ENCODE data around the gene HTR6.

Gene HTR6

DNA sequence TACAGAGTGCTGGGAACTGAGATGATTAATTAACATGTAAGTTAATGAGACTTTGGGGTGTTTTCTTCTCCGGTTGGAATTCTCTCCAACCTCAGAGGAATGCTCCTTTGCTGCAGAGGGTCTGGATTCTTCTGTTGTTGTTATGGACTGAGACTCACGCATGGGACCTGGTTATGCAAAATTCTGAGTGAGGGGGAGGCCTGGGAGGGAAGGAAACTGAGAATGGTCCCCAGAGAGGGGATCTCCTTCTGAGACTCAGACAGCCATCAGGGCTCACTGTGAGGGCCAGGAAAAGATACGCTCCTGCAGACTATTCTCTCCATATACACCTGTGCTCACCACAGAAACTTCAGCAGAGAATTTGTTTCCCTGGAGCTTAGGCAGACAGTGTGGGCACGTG lies 56.3 kb downstream of the HTR6 start:
- DNase-seq (ENCODE audit: low spot score) = no peak

DNA sequence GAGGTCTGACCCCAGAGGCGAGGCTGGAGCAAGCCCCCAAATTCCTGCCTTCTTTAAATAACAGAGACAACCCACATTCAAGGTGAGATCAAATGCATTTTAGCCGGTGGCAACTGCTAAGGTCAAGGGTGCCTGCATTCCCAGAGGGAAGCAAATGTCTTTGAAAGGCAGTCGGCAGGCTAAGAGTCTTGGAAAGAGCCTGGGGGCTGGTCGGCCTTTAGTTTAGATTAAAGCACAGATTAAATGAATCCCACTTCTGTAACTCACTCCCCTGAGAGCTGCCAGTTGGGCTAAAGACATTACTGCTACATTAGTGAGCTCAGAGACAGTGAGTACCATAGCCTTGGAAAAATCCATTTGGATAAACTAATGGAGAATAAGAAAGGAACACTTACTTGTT lies 59.2 kb downstream of the HTR6 start:
- no peak for DNase-seq (ENCODE audit: low spot score)

DNA sequence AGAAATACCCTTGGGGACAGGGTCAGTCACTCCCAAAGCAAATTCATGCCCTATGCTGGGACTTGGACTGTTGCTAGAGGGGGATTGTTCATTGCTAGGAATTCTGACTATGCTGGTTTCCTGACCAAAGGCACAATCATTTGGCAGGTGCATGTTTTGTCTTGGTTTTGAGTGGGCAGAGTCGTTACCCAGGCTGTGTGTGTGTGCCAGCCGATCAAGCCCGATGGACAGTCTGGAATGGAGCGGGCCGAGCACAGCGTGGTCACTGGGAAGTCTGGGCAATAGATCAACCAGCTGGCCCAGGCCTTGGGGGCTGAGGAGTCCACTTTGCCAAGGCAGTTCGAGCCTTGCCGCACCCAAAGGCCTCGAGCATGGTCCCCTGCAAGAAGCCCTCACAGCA lies 60.9 kb downstream of the HTR6 start:
- DNase-seq (ENCODE audit: low spot score) = no peak

GRCh38 chr1:19728413-19729145 lies 63.9 kb downstream of the HTR6 start:
- DNase-seq (ENCODE audit: low spot score) = no peak

GRCh38 chr1:19730232-19730631 lies 65.6 kb downstream of the HTR6 start:
- no peak for DNase-seq (ENCODE audit: low spot score)
